Skeletal muscle satellite cell (primary cell): ENCODE measurements around the gene CREB3. TPM values are rescaled to one million over a fixed set of nuclear protein-coding genes. Genes with fewer than 3 reads are reported as not detected.

Experiments used
- H3K27me3 ChIP-seq: 2 replicates; pipeline ENCODE4 v1.7.0; 2013; ENCODE audit warnings: low read length; ENCODE audit not compliant: control insufficient read depth, insufficient read depth
- H3K36me3 ChIP-seq: 2 replicates; pipeline ENCODE4 v1.7.0; 2013; ENCODE audit warnings: mild to moderate bottlenecking, control low read depth, low read length; ENCODE audit not compliant: insufficient read depth
- H3K4me1 ChIP-seq: 2 replicates; pipeline ENCODE4 v1.7.0; 2013; ENCODE audit warnings: low read length; ENCODE audit not compliant: control insufficient read depth, insufficient read depth
- H3K4me2 ChIP-seq: 2 replicates; pipeline ENCODE4 v1.7.0; 2013; ENCODE audit warnings: mild to moderate bottlenecking, low read length
- H3K4me3 ChIP-seq: 2 replicates; pipeline ENCODE4 v1.7.0; 2013; ENCODE audit warnings: low read length
- H3K9ac ChIP-seq: 2 replicates; pipeline ENCODE4 v1.7.0; 2013; ENCODE audit warnings: mild to moderate bottlenecking, low read depth, low read length, moderate library complexity
- H3K9me3 ChIP-seq: replicated peaks from 2 replicates; pipeline ENCODE4 v1.7.0; 2013; ENCODE audit warnings: mild to moderate bottlenecking, control low read depth, low read length
- small RNA-seq: library from RNA; depleted of rRNA; stranded (forward); fragments of <200 nt; gene quantifications from one replicate; pipeline ENCODE3, GENCODE V24; 2012

The CREB3 gene

GRCh38 chr9:35769763-35770162 is 37.3 kb downstream of the CREB3 start:
- Histone ChIP-seq H3K4me1 (peaks cover 15% of the 10 kb centered on the region), H3K9ac (no peak overlapping the region), H3K9me3 (no peaks in the 10 kb centered on the region), H3K27me3 (peaks cover 15% of the 10 kb centered on the region), H3K4me3 (no peak overlapping the region), H3K4me2 (no peak overlapping the region), H3K36me3 (no peaks in the 10 kb centered on the region)

- Histone ChIP-seq H3K4me2 (peak overlapping the region; percentile 10), H3K4me1 (peaks cover 15% of the 10 kb centered on the region), H3K9me3 (no peaks in the 10 kb centered on the region), H3K36me3 (no peaks in the 10 kb centered on the region), H3K4me3 (no peak overlapping the region), H3K9ac (no peak overlapping the region), H3K27me3 (peaks cover 20% of the 10 kb centered on the region)
Measured at GRCh38 chr9:35771075-35771433, 38.6 kb downstream of the CREB3 start.

- no peaks in the 10 kb centered on the region for H3K36me3 ChIP-seq
- peaks cover 20% of the 10 kb centered on the region for H3K27me3 ChIP-seq
- H3K9me3 ChIP-seq = no peaks in the 10 kb centered on the region
- H3K9ac ChIP-seq = no peak overlapping the region
- peaks cover 15% of the 10 kb centered on the region for H3K4me1 ChIP-seq
- H3K4me2 ChIP-seq = no peak overlapping the region
- H3K4me3 ChIP-seq = no peak overlapping the region
Measured at GRCh38 chr9:35771534-35771933, 39.1 kb downstream of the CREB3 start.

GRCh38 chr9:35771943-35772342 is 39.5 kb downstream of the CREB3 start:
- peaks cover 15% of the 10 kb centered on the region for H3K4me1 ChIP-seq
- no peaks in the 10 kb centered on the region for H3K36me3 ChIP-seq
- no peaks in the 10 kb centered on the region for H3K9me3 ChIP-seq
- H3K4me2 ChIP-seq = no peak overlapping the region
- peaks cover 20% of the 10 kb centered on the region for H3K27me3 ChIP-seq
- H3K9ac ChIP-seq = no peak overlapping the region
- no peak overlapping the region for H3K4me3 ChIP-seq

- peaks cover 15% of the 10 kb centered on the region for H3K4me1 ChIP-seq
- no peak overlapping the region for H3K4me3 ChIP-seq
- H3K27me3 ChIP-seq = peaks cover 31% of the 10 kb centered on the region
- no peaks in the 10 kb centered on the region for H3K9me3 ChIP-seq
- no peak overlapping the region for H3K4me2 ChIP-seq
- no peak overlapping the region for H3K9ac ChIP-seq
- no peaks in the 10 kb centered on the region for H3K36me3 ChIP-seq
Measured at GRCh38 chr9:35774907-35775635, 42.6 kb downstream of the CREB3 start.

- no peak overlapping the region for H3K4me3 ChIP-seq
- no peak overlapping the region for H3K4me2 ChIP-seq
- H3K9ac ChIP-seq = no peak overlapping the region
- no peaks in the 10 kb centered on the region for H3K36me3 ChIP-seq
- peaks cover 11% of the 10 kb centered on the region for H3K4me1 ChIP-seq
- H3K9me3 ChIP-seq = no peaks in the 10 kb centered on the region
- H3K27me3 ChIP-seq = peaks cover 31% of the 10 kb centered on the region
Measured at GRCh38 chr9:35776018-35776417, 43.6 kb downstream of the CREB3 start.

GRCh38 chr9:35778496-35778895 is 46.0 kb downstream of the CREB3 start:
- Histone ChIP-seq H3K4me3 (no peak overlapping the region), H3K4me2 (no peak overlapping the region), H3K9me3 (no peaks in the 10 kb centered on the region), H3K27me3 (peaks cover 34% of the 10 kb centered on the region), H3K4me1 (no peaks in the 10 kb centered on the region), H3K9ac (no peak overlapping the region), H3K36me3 (no peaks in the 10 kb centered on the region)

GRCh38 chr9:35781066-35781465 is 48.6 kb downstream of the CREB3 start:
- Histone ChIP-seq H3K9ac (no peak overlapping the region), H3K4me3 (no peak overlapping the region), H3K36me3 (no peaks in the 10 kb centered on the region), H3K9me3 (no peaks in the 10 kb centered on the region), H3K4me1 (no peaks in the 10 kb centered on the region), H3K4me2 (no peak overlapping the region), H3K27me3 (peaks cover 46% of the 10 kb centered on the region)

GRCh38 chr9:35783418-35783817 is 51.0 kb downstream of the CREB3 start:
- no peaks in the 10 kb centered on the region for H3K36me3 ChIP-seq
- H3K9ac ChIP-seq = no peak overlapping the region
- no peak overlapping the region for H3K4me2 ChIP-seq
- peaks cover 51% of the 10 kb centered on the region for H3K27me3 ChIP-seq
- no peak overlapping the region for H3K4me3 ChIP-seq
- H3K9me3 ChIP-seq = no peaks in the 10 kb centered on the region
- no peaks in the 10 kb centered on the region for H3K4me1 ChIP-seq

Small RNA genes lying within 50 kb of the gene (small RNA-seq; reads per million reads assigned to genes)
- gene MIR6853 = not detected
